AG20443 (cell line): ENCODE results near the gene CDHR2.
A peak's percentile ranks its signal among the peaks of the same experiment; 100 is the strongest.
"Not testable (repeated sequence)": the region's sequence is repeated elsewhere in the genome, so short reads cannot be mapped to it uniquely, and the experiment has no call there.

ENCODE experiments used
- DNase-seq: peaks from one replicate; pipeline ENCODE4 v3.0.0; 2012; ENCODE audit warnings: low spot score, mixed read lengths

CDHR2 gene

GRCh38 chr5:176570044-176570443 lies 20.9 kb downstream of the CDHR2 start:
- DNase-seq: no peak

GRCh38 chr5:176573564-176574296 lies 24.6 kb downstream of the CDHR2 start:
- DNase-seq: peak; percentile 84

GRCh38 chr5:176574297-176574591 lies 25.1 kb downstream of the CDHR2 start:
- DNase-seq: no peak

GRCh38 chr5:176575066-176575465 lies 25.9 kb downstream of the CDHR2 start:
- DNase-seq: no peak

GRCh38 chr5:176575488-176576422 lies 26.6 kb downstream of the CDHR2 start:
- DNase-seq: no peak

GRCh38 chr5:176577312-176578176 lies 28.4 kb downstream of the CDHR2 start:
- DNase-seq: no peak

- peak; percentile 59 for DNase-seq
These were observed 29.3 kb downstream of the CDHR2 start for GRCh38 chr5:176578391-176578808.

GRCh38 chr5:176579323-176579722 lies 30.2 kb downstream of the CDHR2 start:
- DNase-seq: no peak

- no peak for DNase-seq
These were observed 32.2 kb downstream of the CDHR2 start for GRCh38 chr5:176581361-176581760.

GRCh38 chr5:176583076-176583475 lies 33.9 kb downstream of the CDHR2 start:
- no peak for DNase-seq

- DNase-seq: no peak
These were observed 38.3 kb downstream of the CDHR2 start for GRCh38 chr5:176587398-176587797.

GRCh38 chr5:176588297-176588696 lies 39.2 kb downstream of the CDHR2 start:
- DNase-seq: no peak

- DNase-seq: no peak
These were observed 40.1 kb downstream of the CDHR2 start for GRCh38 chr5:176589039-176589769.

GRCh38 chr5:176590035-176590717 lies 41.0 kb downstream of the CDHR2 start:
- no peak for DNase-seq

- DNase-seq: not testable (repeated sequence)
These were observed 42.5 kb downstream of the CDHR2 start for GRCh38 chr5:176591667-176592066.

- DNase-seq: no peak
These were observed 43.4 kb downstream of the CDHR2 start for GRCh38 chr5:176592573-176592972.

- no peak for DNase-seq
These were observed 44.2 kb downstream of the CDHR2 start for GRCh38 chr5:176593273-176593869.

GRCh38 chr5:176594554-176594953 lies 45.4 kb downstream of the CDHR2 start:
- no peak for DNase-seq

GRCh38 chr5:176595386-176595943 lies 46.3 kb downstream of the CDHR2 start:
- DNase-seq: no peak

- DNase-seq: no peak
These were observed 47.0 kb downstream of the CDHR2 start for GRCh38 chr5:176596069-176596644.
